ENCODE results near the gene PTDSS2. TPM values are rescaled to one million over a fixed set of nuclear protein-coding genes. Genes with fewer than 3 reads are reported as not detected.

The PTDSS2 gene
- total and polyA plus RNA-seq, 2 of the 13 experiments (the other 11 are each of a cell fraction or from before 2014, with no cell fraction given), result 21.7 to 26.4 TPM

- TF ChIP-seq DR1 (CRISPR knock-in tag; IDR thresholded peaks at IDR 0.05) (peak; percentile 16; the same call in 1 of the 2 replicates), REXO4 (CRISPR knock-in tag; IDR thresholded peaks at IDR 0.05; ENCODE audit: borderline replicate concordance) (no peak), SP5 (CRISPR knock-in tag; IDR thresholded peaks at IDR 0.05; ENCODE audit: borderline replicate concordance, low read depth) (peak; percentile 25; the same call in 1 of the 2 replicates), ARNTL (CRISPR knock-in tag; IDR thresholded peaks at IDR 0.05) (peak; percentile 64; the same call in 1 of the 2 replicates), TBX2 (CRISPR knock-in tag; IDR thresholded peaks at IDR 0.05; ENCODE audit: borderline replicate concordance) (peak; percentile 40; the same call in 1 of the 2 replicates), HIVEP1 (CRISPR knock-in tag; IDR thresholded peaks at IDR 0.05) (no peak), HNRNPUL1 (IDR thresholded peaks at IDR 0.05; ENCODE audit: low read depth, low read length) (no peak; the same call in 1 of the 2 replicates), ZNF549 (CRISPR knock-in tag; IDR thresholded peaks at IDR 0.05) (no peak), ZNF614 (CRISPR knock-in tag; IDR thresholded peaks at IDR 0.05; ENCODE audit: borderline replicate concordance) (peak; percentile 65; the same call in 1 of the 2 replicates), ZNF737 (CRISPR knock-in tag; IDR thresholded peaks at IDR 0.05; ENCODE audit: borderline replicate concordance) (no peak), U2AF2 (IDR thresholded peaks at IDR 0.05; ENCODE audit: low read depth, low read length) (no peak), ZNF292 (CRISPR knock-in tag; IDR thresholded peaks at IDR 0.05; ENCODE audit: borderline replicate concordance, low read depth) (no peak), BRCA1 (CRISPR knock-in tag; IDR thresholded peaks at IDR 0.05) (no peak), LRRFIP1 (CRISPR knock-in tag; conservative IDR thresholded peaks at IDR 0.05) (no peak), ZNF496 (CRISPR knock-in tag; IDR thresholded peaks at IDR 0.05; ENCODE audit: insufficient replicate concordance) (no peak), SP1 (IDR thresholded peaks at IDR 0.05) (no peak), SP1 (CRISPR knock-in tag; IDR thresholded peaks at IDR 0.05) (peak; percentile 70), ZNF790 (CRISPR knock-in tag; IDR thresholded peaks at IDR 0.05; ENCODE audit: borderline replicate concordance) (0 out of 2 replicates have a peak, but pooled peaks have one; percentile 61), ATF2 (CRISPR knock-in tag; IDR thresholded peaks at IDR 0.05) (peak; percentile 26; the same call in 1 of the 2 replicates), JUND (CRISPR knock-in tag; IDR thresholded peaks at IDR 0.05) (no peak)
- TF ChIP-seq, protein P1, sequence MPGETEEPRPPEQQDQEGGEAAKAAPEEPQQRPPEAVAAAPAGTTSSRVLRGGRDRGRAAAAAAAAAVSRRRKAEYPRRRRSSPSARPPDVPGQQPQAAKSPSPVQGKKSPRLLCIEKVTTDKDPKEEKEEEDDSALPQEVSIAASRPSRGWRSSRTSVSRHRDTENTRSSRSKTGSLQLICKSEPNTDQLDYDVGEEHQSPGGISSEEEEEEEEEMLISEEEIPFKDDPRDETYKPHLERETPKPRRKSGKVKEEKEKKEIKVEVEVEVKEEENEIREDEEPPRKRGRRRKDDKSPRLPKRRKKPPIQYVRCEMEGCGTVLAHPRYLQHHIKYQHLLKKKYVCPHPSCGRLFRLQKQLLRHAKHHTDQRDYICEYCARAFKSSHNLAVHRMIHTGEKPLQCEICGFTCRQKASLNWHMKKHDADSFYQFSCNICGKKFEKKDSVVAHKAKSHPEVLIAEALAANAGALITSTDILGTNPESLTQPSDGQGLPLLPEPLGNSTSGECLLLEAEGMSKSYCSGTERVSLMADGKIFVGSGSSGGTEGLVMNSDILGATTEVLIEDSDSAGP (CRISPR knock-in tag; IDR thresholded peaks at IDR 0.05; ENCODE audit: borderline replicate concordance), result peak; percentile 68; the same call in 1 of the 2 replicates
Measured at GRCh38 chr11:535519-536454, 85.7 kb downstream of the PTDSS2 start, which contains the start of gene HRAS (continued).
